ENCODE results near the gene ARHGAP28.

ARHGAP28 gene

DNA sequence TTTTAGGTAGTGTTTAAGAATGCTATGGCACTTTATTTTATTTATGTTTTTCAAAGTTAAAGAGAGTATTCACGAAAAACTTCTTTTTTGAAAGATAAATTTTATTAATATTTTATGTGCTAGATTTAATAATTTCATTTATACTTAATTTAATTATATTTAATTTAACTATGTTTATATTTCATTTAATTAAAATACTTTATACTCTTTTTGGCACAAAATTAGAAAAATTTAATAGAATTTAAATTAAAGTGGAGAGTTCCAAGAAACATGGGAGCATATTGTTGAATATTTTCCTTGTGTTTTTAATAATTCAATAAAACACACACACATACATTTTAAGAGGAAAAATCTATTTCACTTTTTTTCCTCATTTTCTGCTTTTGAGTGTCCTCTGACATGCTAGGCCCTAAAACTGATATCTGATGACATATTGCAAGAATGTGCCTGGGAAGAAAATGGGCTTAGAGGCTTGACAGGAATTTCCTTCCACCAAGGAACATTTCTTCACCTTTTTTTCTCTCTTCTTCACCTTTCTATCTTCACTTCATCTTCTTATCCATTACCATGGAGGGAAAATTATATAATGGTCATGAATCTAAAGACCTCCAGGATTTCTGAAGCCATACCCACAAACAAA is 15.4 kb downstream of the ARHGAP28 start:
- TF ChIP-seq, protein P1, sequence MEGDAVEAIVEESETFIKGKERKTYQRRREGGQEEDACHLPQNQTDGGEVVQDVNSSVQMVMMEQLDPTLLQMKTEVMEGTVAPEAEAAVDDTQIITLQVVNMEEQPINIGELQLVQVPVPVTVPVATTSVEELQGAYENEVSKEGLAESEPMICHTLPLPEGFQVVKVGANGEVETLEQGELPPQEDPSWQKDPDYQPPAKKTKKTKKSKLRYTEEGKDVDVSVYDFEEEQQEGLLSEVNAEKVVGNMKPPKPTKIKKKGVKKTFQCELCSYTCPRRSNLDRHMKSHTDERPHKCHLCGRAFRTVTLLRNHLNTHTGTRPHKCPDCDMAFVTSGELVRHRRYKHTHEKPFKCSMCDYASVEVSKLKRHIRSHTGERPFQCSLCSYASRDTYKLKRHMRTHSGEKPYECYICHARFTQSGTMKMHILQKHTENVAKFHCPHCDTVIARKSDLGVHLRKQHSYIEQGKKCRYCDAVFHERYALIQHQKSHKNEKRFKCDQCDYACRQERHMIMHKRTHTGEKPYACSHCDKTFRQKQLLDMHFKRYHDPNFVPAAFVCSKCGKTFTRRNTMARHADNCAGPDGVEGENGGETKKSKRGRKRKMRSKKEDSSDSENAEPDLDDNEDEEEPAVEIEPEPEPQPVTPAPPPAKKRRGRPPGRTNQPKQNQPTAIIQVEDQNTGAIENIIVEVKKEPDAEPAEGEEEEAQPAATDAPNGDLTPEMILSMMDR (IDR thresholded peaks at IDR 0.05) = no peak
- no peak for TF ChIP-seq ZFX (IDR thresholded peaks at IDR 0.05; ENCODE audit: borderline replicate concordance)
- no peak overlapping the region for H3K27ac ChIP-seq

DNA sequence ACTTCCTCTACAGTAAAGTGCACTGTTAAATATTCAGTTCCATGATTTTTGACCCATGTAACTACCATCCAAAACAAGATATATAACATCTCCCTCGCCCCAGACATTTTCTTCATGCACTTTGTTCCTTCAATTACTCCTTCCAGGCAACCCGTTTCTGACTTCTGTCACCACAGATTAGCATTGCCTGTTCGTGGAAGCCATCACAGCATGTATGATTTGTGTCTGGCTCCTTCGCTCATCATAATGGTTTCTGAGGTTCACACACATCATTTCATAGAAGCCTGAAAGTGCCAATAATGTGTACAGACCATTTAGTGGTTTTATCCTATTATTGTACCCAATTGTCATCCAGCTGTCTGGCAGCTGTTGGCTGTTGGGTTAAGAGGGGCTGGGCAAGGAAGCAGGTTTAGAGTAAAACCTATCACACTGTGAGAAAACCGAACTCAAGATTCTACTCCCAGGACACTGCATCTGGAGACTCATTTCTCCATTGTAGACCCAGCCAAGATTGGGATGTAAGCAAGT is 16.1 kb downstream of the ARHGAP28 start:
- TF ChIP-seq ZFX (IDR thresholded peaks at IDR 0.05; ENCODE audit: borderline replicate concordance) = no peak
- TF ChIP-seq, protein P1 (IDR thresholded peaks at IDR 0.05) = no peak
- no peak overlapping the region for H3K27ac ChIP-seq

DNA sequence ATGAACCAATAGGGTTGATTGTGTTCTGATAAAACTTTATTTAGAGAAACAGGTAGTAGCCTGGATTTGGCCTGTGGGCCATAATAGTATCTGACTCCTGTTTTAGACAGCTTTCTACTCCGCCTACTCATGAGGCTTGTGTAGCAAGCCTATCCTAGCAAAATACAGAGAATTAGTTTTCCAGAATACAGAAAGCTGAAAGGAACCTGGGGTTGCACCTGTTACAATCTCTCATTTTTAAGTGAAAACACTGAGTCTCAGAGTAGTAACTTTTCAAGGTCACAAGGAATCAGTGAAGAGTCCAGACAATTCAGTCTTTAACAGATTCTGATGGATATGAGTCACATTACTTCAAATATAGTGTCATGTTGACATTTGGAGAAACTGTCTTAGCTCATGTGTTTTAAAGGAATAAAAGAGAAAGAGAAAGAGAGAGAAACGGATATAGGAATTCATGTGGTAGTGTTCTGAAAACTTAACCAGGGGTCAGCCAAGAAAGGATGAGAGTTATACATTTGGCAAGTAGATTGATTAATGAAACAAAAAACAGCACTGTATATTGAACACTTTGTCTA is 17.0 kb downstream of the ARHGAP28 start:
- TF ChIP-seq, protein P1 (IDR thresholded peaks at IDR 0.05) = no peak
- no peak for TF ChIP-seq ZFX (IDR thresholded peaks at IDR 0.05; ENCODE audit: borderline replicate concordance)
- H3K27ac ChIP-seq = no peak overlapping the region

DNA sequence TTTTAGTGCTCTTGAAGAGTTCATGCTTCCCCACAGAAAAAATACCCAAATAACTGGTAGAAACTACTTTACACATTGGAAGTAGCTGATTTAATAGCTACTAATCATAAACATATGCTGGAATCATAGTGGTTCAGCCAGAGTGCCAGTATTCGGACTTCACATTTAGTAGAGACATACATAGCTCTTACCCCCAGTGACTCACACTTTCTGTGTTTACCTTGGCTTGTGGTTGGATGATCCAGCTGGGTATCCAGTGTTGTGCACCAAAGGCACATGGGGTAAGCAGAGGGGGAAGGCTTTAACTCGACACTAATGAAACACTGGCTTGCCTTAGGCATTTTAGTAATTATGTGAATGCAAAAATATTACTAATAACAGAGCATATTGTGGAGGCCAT is 18.1 kb downstream of the ARHGAP28 start:
- no peak for TF ChIP-seq ZFX (IDR thresholded peaks at IDR 0.05; ENCODE audit: borderline replicate concordance)
- TF ChIP-seq, protein P1 (IDR thresholded peaks at IDR 0.05) = no peak
- no peak overlapping the region for H3K27ac ChIP-seq

DNA sequence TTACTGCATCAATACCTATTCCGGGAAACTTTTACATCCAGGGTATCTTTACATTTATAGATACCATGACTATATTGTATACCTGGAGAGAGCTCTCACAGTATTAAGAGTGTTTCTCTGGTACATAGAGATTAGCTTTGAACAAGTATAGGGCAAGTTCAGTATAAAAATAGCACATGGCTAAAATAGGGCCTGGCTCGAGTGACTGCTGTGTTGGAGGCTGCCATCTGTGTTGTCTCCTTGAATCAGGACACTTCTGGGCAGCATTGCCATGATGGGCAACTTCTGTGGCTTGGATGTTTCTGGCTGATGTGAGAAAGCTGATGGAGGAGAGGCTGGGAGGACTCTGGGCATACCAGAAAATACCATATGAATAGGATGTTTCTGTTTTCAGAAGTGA is 18.7 kb downstream of the ARHGAP28 start:
- TF ChIP-seq, protein P1 (IDR thresholded peaks at IDR 0.05) = no peak
- H3K27ac ChIP-seq = no peak overlapping the region

DNA sequence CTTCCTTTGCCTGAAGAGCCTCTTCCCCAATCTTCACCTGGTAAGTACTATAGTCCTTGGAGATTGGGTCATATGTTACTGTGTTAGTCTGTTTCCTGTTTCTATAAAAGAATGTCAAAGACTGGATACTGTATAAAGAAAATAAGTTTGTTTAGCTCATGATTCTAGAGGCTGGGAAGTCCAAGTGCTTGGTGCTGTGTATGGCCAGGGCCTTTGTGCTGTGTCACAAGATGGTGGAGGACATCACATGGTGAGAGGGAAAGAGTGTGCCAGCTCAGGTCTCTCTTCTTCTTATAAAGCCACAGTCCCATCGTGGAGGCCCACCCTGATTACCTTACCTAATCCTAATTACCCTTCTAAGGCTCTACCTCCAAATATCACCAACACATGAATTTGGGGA is 20.9 kb downstream of the ARHGAP28 start:
- TF ChIP-seq, protein P1 (IDR thresholded peaks at IDR 0.05) = no peak
- TF ChIP-seq ZFX (IDR thresholded peaks at IDR 0.05; ENCODE audit: borderline replicate concordance) = no peak
- H3K27ac ChIP-seq = no peak overlapping the region

DNA sequence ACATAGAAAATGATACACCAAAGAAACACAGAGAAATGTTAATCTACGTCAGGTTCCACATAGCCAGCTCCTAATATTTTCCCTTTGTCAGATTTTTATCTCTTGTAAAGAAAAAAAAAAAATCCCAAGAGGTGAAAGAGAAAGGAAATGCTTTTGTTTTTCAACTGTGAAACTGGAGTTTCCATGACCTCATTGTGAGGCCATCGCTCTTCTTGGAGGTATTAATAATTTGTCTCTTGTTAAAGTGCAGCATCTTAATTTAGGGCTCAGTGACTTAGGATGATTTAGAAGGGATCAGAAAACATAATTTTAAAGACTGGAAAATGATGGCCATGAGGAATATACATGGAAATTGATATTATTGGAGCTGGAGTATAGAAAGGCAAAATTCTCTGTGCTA is 21.7 kb downstream of the ARHGAP28 start:
- no peak overlapping the region for H3K27ac ChIP-seq
- no peak for TF ChIP-seq ZFX (IDR thresholded peaks at IDR 0.05; ENCODE audit: borderline replicate concordance)
- TF ChIP-seq, protein P1 (IDR thresholded peaks at IDR 0.05) = no peak

All from 22Rv1 (cell line).